Spleen (tissue), 11 donors: ENCODE data around the gene LMF1. TPM values are rescaled to one million over a fixed set of nuclear protein-coding genes. Genes with fewer than 3 reads are reported as not detected.

Source experiments
- DNase-seq: peaks from one replicate; pipeline ENCODE4 v3.0.0-alpha.2; 2020
- H3K27ac ChIP-seq, 8 donors: fragments of 200-600 bp; sonication (generic) in 7 of 8; 1 replicate in 4 of 8; 2 replicates in 4 of 8; pipeline versions ENCODE4 v1.5.0 to v1.8.0; 2016 to 2021; ENCODE audit warnings: inconsistent platforms in 4 of 8, mild to moderate bottlenecking in 4 of 8, moderate library complexity in 1 of 8
- H3K27me3 ChIP-seq, 7 donors: fragments of 200-600 bp; sonication (generic) in 6 of 7; replicated peaks in 1 of 7; 1 replicate in 4 of 7; 2 replicates in 3 of 7; pipeline versions ENCODE4 v1.5.0 to v1.8.0; 2016 to 2021; ENCODE audit warnings: inconsistent platforms in 3 of 7, mild to moderate bottlenecking in 1 of 7
- H3K36me3 ChIP-seq, 6 donors: fragments of 200-600 bp; sonication (generic) in 5 of 6; 1 replicate in 4 of 6; 2 replicates in 2 of 6; pipeline versions ENCODE4 v1.5.0 to v1.8.0; 2016 to 2021; ENCODE audit warnings: inconsistent platforms in 2 of 6
- H3K4me1 ChIP-seq, 6 donors: fragments of 200-600 bp; sonication (generic) in 5 of 6; 1 replicate in 3 of 6; 2 replicates in 3 of 6; pipeline versions ENCODE4 v1.5.0 to v1.8.0; 2016 to 2021; ENCODE audit warnings: inconsistent platforms in 3 of 6
- H3K4me3 ChIP-seq, 8 donors: fragments of 200-600 bp; sonication (generic) in 7 of 8; 1 replicate in 4 of 8; 2 replicates in 4 of 8; pipeline versions ENCODE4 v1.5.0 to v1.8.0; 2016 to 2021; ENCODE audit warnings: inconsistent platforms in 4 of 8, mild to moderate bottlenecking in 4 of 8, moderate library complexity in 2 of 8
- H3K9me3 ChIP-seq, 8 donors: fragments of 200-600 bp; sonication (generic) in 7 of 8; 1 replicate in 4 of 8; 2 replicates in 4 of 8; pipeline versions ENCODE4 v1.5.0 to v1.8.0; 2016 to 2021; ENCODE audit warnings: inconsistent platforms in 4 of 8
- CTCF ChIP-seq, 11 experiments: fragments of 200-600 bp in 7 of 11; fragments of 450-650 bp in 4 of 11; sonication (generic) in 4 of 11; IDR thresholded peaks in 8 of 11; conservative IDR thresholded peaks in 3 of 11; 1 replicate in 7 of 11; 2 replicates in 4 of 11; pipeline versions ENCODE4 v1.4.0 to v1.8.0; 2016 to 2021; ENCODE audit warnings: antibody characterized with exemption in 11 of 11, inconsistent platforms in 4 of 11, mild to moderate bottlenecking in 1 of 11
- POLR2A ChIP-seq, 3 donors: fragments of 450-650 bp; IDR thresholded peaks; one replicate each; pipeline ENCODE4 v1.5.1; 2017; ENCODE audit warnings: antibody characterized with exemption in 3 of 3, mild to moderate bottlenecking in 1 of 3
- POLR2AphosphoS5 ChIP-seq, 3 donors: sonication (generic); formaldehyde crosslinking; IDR thresholded peaks; one replicate each; pipeline ENCODE4 v1.5.1; 2017; ENCODE audit warnings: antibody characterized with exemption in 3 of 3
- WGBS, 5 donors: extraction: QIAGEN DNeasy Blood & Tissue Kit in 3 of 5; methylation state at CpG; one replicate each; pipeline versions ENCODE4 v1.1.5 to v1.1.7; 2013 to 2018; 5-methylcytosine and 5-hydroxymethylcytosine counted together
- intact Hi-C: fragments of 100-400 bp; cut with DNase I; formaldehyde crosslinking; loops from one replicate; pipeline ENCODE4 v1.15.0; 2023; ENCODE audit warnings: low total_unique reads
- polyA plus RNA-seq, 3 donors: library from polyadenylated mRNA; stranded (reverse); fragments of 200-250 nt; gene quantifications; one replicate each; pipeline ENCODE4 v1.2.1, GENCODE V29; 2013
- total RNA-seq, 7 donors: library from RNA; depleted of rRNA in 3 of 7; stranded (reverse); fragments of >200 nt in 3 of 7; fragmentation: NEBNext Ultra II Directional in 4 of 7; extraction: Animal tissue kit (Norgen Biotek cat#: 25700) in 4 of 7; gene quantifications; one replicate each; pipeline versions ENCODE4 v1.1.0 to v1.2.1, GENCODE V29; 2016 to 2021
- donor health status: healthy with polysubstance abuse.
- donor health status: DM: no; HTN: no; CAD: no; lungs with moderate emphysema.
- donor health status: DM: no; HTN: no; CAD: no.
- donor health status: Bipolar disorder and iron deficiency.
- donor health status: healthy.
- donor health status: DM: no; HTN: no; CAD: no.
- donor health status: DM: yes; HTN: yes; CAD: no.

LMF1 gene
- total and polyA plus RNA-seq, 10 donors = 10.4 to 57.6 (median 32.5) TPM

DNA sequence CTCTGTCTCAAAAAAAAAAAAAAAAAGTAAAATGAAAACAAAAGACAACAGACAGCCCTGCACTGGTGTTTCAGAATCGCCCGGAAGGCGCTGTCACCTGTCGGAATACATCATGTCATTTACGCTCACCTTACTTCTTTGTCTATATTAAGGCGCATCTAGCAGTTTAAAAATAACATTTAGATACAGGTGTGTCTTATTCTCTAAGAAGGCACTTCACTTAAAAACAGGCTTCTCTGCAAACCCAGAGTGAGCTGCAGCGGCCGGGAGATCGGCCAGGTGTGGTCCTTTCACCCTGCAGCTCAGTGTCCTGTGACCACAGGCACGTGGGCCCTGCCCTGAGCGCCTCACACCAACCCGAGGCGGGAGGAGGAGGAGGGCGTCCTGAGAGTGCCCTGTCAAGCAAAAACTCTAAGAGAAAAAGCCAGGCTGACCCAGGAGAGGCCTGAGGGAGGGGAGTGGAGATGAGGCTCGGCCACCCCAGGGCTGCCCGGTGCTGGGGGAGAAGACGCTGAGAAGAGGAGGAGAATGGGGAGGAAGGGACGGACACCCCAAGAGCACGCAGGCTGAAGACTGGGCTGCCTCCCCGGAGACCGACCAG is 3.3 kb upstream of the LMF1 start:
- H3K9me3 ChIP-seq = no peaks in the 10 kb centered on the region
- H3K36me3 ChIP-seq = no peaks in the 10 kb centered on the region
- 76 to 85% (median 82%) methylated on average over 19 to 21 of the region's 21 CpGs for WGBS, 5 donors
- no peak overlapping the region for H3K4me3 ChIP-seq
- peaks cover 10 to 73% (median 48%) of the 10 kb centered on the region in 6 donors for H3K4me1 ChIP-seq
- intact Hi-C loops = loop anchor here (10.0 kb wide), 1 partner anchor 159 kb away; no protein-coding TSS in a partner anchor
- H3K27me3 ChIP-seq = peaks cover 0 to 21% (median 3%) of the 10 kb centered on the region in 7 donors
- H3K27ac ChIP-seq = no peak overlapping the region
- TF ChIP-seq POLR2A (IDR thresholded peaks at IDR 0.05) (no peak), CTCF (IDR thresholded peaks at IDR 0.05 in 8 of 11, conservative IDR thresholded peaks at IDR 0.05 in 3 of 11) (no peak), POLR2AphosphoS5 (IDR thresholded peaks at IDR 0.05) (no peak)
- DNase-seq = no peak

- Histone ChIP-seq H3K9me3 (no peaks in the 10 kb centered on the region), H3K27ac (no peak overlapping the region), H3K4me3 (no peak overlapping the region), H3K27me3 (peaks cover 0 to 14% (median 0%) of the 10 kb centered on the region in 7 donors), H3K4me1 (peaks cover 10 to 73% (median 51%) of the 10 kb centered on the region in 6 donors), H3K36me3 (no peaks in the 10 kb centered on the region)
- TF ChIP-seq CTCF (IDR thresholded peaks at IDR 0.05 in 8 of 11, conservative IDR thresholded peaks at IDR 0.05 in 3 of 11) (no peak), POLR2AphosphoS5 (IDR thresholded peaks at IDR 0.05) (no peak), POLR2A (IDR thresholded peaks at IDR 0.05) (no peak)
- intact Hi-C loops = loop anchor here (10.0 kb wide), 1 partner anchor 159 kb away; no protein-coding TSS in a partner anchor
- 89 to 93% (median 90%) methylated on average over 17 of the region's 17 CpGs for WGBS, 5 donors
- no peak for DNase-seq
These were observed 2.6 kb upstream of the LMF1 start for GRCh38 chr16:973366-973765.

DNA sequence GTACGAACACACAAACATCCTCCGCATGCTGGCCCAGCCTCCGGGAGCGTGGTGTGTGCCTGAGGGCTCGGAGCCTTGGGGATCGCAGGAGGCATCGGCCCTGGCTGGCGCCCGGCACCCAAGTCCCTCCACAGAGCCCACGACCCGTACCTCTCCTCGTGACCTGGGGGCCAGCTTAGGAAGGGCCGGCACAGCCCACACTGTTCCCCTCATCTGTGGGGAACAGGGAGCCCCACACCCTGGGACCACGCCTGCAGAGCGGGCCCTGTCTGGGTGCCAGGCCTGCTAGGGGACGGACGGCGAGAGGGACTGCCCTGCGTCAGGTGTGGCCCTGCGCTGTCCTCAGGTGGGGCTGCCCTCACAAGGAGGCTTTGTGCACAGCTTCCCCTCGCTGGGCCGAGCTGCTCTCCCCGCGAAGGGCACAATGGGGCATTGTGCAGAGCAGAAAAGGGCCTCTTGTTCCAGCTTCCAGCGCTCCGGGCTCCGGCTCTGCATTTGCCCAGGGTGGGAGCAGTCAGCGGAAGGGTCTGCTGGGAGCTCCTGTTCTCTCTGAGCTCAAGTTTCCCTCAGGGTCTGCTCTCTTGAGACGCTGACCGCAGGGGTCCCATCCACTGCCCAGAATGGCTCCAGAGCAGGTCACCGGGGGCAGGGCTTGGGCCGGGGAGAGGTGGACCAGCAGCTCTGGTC is 1.7 kb upstream of the LMF1 start:
- intact Hi-C loops = loop anchor here (10.0 kb wide), 1 partner anchor 158 kb away; no protein-coding TSS in a partner anchor
- Histone ChIP-seq H3K4me3 (no peak overlapping the region), H3K4me1 (peaks cover 10 to 75% (median 55%) of the 10 kb centered on the region in 6 donors), H3K27me3 (peaks cover 0 to 11% (median 0%) of the 10 kb centered on the region in 7 donors), H3K27ac (no peak overlapping the region), H3K9me3 (no peaks in the 10 kb centered on the region), H3K36me3 (peaks cover 0 to 8% (median 0%) of the 10 kb centered on the region in 6 donors)
- peak; percentile 72 for DNase-seq
- TF ChIP-seq POLR2A (IDR thresholded peaks at IDR 0.05) = no peak
- TF ChIP-seq POLR2AphosphoS5 (IDR thresholded peaks at IDR 0.05) = no peak
- TF ChIP-seq CTCF (IDR thresholded peaks at IDR 0.05 in 8 of 11, conservative IDR thresholded peaks at IDR 0.05 in 3 of 11) = no peak
- 91 to 97% (median 92%) methylated on average over 9 to 32 of the region's 32 CpGs for WGBS, 5 donors

DNA sequence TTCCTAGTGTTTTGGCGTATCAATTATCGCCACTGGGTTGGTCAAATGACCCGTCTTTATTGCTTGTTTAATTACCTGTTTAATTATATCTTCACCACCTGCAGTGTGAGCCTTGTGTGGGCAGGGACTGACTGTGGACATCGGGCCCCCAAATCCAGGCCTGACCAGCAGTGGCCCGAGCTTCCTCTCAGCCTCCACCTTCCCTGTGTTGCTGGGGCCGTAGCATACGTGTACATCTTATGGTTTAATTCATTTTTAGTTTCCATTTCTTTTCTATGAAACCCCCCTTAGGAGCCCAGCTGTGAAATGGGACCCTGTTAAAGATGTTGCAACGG is 1.2 kb upstream of the LMF1 start:
- WGBS, 5 donors = 87 to 96% (median 92%) methylated on average over 8 of the region's 8 CpGs
- H3K27ac ChIP-seq = no peak overlapping the region
- H3K9me3 ChIP-seq = no peaks in the 10 kb centered on the region
- intact Hi-C loops = loop anchor here (10.0 kb wide), 1 partner anchor 157 kb away; no protein-coding TSS in a partner anchor
- H3K4me1 ChIP-seq = peaks cover 10 to 75% (median 56%) of the 10 kb centered on the region in 6 donors
- DNase-seq = no peak
- peaks cover 0 to 7% (median 0%) of the 10 kb centered on the region in 7 donors for H3K27me3 ChIP-seq
- no peak overlapping the region for H3K4me3 ChIP-seq
- TF ChIP-seq CTCF (IDR thresholded peaks at IDR 0.05 in 8 of 11, conservative IDR thresholded peaks at IDR 0.05 in 3 of 11) (no peak), POLR2AphosphoS5 (IDR thresholded peaks at IDR 0.05) (no peak), POLR2A (IDR thresholded peaks at IDR 0.05) (no peak)
- H3K36me3 ChIP-seq = peaks cover 0 to 13% (median 0%) of the 10 kb centered on the region in 6 donors
